Measurements from ENCODE around the gene NEURL1.
"Not testable (repeated sequence)": the region's sequence is repeated elsewhere in the genome, so short reads cannot be mapped to it uniquely, and the experiment has no call there.

Gene NEURL1

GRCh38 chr10:103590744-103591291 is 97.3 kb downstream of the NEURL1 start:
- no peak for DNase-seq

GRCh38 chr10:103592186-103593021 is 98.9 kb downstream of the NEURL1 start:
- DNase-seq, result no peak

- DNase-seq, result no peak
Measured at GRCh38 chr10:103593022-103593570, 99.6 kb downstream of the NEURL1 start.

GRCh38 chr10:103595933-103596726 is 102.6 kb downstream of the NEURL1 start:
- peak; percentile 40 for DNase-seq

GRCh38 chr10:103597003-103597402 is 103.5 kb downstream of the NEURL1 start:
- DNase-seq, result no peak

GRCh38 chr10:103598654-103599115 is 105.2 kb downstream of the NEURL1 start:
- DNase-seq, result no peak

GRCh38 chr10:103599211-103599610 is 105.7 kb downstream of the NEURL1 start:
- DNase-seq, result no peak

GRCh38 chr10:103599907-103600306 is 106.4 kb downstream of the NEURL1 start:
- DNase-seq, result no peak

- DNase-seq, result no peak
Measured at GRCh38 chr10:103600325-103600724, 106.8 kb downstream of the NEURL1 start.

GRCh38 chr10:103600956-103601569 is 107.6 kb downstream of the NEURL1 start:
- DNase-seq, result no peak

- DNase-seq, result no peak
Measured at GRCh38 chr10:103602028-103602851, 108.7 kb downstream of the NEURL1 start.

GRCh38 chr10:103602852-103603155 is 109.3 kb downstream of the NEURL1 start:
- DNase-seq, result no peak

GRCh38 chr10:103603382-103603781 is 109.9 kb downstream of the NEURL1 start:
- no peak for DNase-seq

GRCh38 chr10:103605359-103606096 is 112.0 kb downstream of the NEURL1 start:
- DNase-seq, result no peak

- DNase-seq, result not testable (repeated sequence)
Measured at GRCh38 chr10:103606097-103606438, 112.6 kb downstream of the NEURL1 start.

GRCh38 chr10:103607051-103607450 is 113.5 kb downstream of the NEURL1 start:
- not testable (repeated sequence) for DNase-seq

- not testable (repeated sequence) for DNase-seq
Measured at GRCh38 chr10:103608056-103608455, 114.6 kb downstream of the NEURL1 start.

GRCh38 chr10:103609231-103610082 is 116.0 kb downstream of the NEURL1 start:
- DNase-seq, result no peak

- DNase-seq, result no peak
Measured at GRCh38 chr10:103610083-103610472, 116.6 kb downstream of the NEURL1 start.

GRCh38 chr10:103610921-103611511 is 117.5 kb downstream of the NEURL1 start:
- DNase-seq, result no peak
